ENCODE results near the gene RGS12.

DNA sequence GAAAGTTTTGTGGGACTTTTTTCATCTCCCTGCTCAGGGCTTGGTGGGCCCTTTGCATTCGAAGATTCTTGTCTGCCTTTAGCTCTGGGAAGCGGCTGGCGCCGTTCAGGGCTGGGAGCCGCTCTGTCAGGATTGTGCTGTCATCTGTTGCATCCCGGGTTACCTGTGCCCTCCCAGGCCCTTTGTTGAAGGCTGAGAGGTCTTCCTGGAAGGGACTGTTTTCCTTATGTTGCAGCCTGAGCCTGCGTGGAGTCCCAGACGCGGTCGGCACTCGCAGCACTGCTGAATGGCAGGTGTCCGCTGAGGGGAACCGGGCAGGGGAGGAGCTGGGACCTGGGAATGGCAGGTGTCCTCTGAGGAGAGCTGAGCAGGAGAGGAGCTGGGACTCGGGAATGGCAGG lies 15.9 kb downstream of the RGS12 start:
- TF ChIP-seq, protein P1, sequence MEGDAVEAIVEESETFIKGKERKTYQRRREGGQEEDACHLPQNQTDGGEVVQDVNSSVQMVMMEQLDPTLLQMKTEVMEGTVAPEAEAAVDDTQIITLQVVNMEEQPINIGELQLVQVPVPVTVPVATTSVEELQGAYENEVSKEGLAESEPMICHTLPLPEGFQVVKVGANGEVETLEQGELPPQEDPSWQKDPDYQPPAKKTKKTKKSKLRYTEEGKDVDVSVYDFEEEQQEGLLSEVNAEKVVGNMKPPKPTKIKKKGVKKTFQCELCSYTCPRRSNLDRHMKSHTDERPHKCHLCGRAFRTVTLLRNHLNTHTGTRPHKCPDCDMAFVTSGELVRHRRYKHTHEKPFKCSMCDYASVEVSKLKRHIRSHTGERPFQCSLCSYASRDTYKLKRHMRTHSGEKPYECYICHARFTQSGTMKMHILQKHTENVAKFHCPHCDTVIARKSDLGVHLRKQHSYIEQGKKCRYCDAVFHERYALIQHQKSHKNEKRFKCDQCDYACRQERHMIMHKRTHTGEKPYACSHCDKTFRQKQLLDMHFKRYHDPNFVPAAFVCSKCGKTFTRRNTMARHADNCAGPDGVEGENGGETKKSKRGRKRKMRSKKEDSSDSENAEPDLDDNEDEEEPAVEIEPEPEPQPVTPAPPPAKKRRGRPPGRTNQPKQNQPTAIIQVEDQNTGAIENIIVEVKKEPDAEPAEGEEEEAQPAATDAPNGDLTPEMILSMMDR (conservative IDR thresholded peaks at IDR 0.05), result no peak
- TF ChIP-seq ZFX (IDR thresholded peaks at IDR 0.05), result no peak

All from C4-2B (cell line).